ENCODE results near the gene PLIN4. TPM values are rescaled to one million over a fixed set of nuclear protein-coding genes. Genes with fewer than 3 reads are reported as not detected.
A peak's percentile ranks its signal among the peaks of the same experiment; 100 is the strongest.

PLIN4 gene
- total RNA-seq, 4 donors from 2014 or later: 1.3 to 6.6 (median 3.7) TPM

GRCh38 chr19:4464815-4465581 lies 53.3 kb downstream of the PLIN4 start:
- Histone ChIP-seq H3K4me3 (replicated peaks in 1 of 3) (no peak overlapping the region), H3K4me1 (no peaks in the 10 kb centered on the region), H3K36me3 (no peaks in the 10 kb centered on the region), H3K27me3 (no peaks in the 10 kb centered on the region), H3K9me3 (no peaks in the 10 kb centered on the region), H3K27ac (no peak overlapping the region)
- DNase-seq: no peak
- 85 to 89% methylated on average over 8 of the region's 8 CpGs for WGBS, 2 donors
- intact Hi-C loops (cut with DNase I): no loop called here
- TF ChIP-seq CTCF (IDR thresholded peaks at IDR 0.05) (no peak), POLR2A (IDR thresholded peaks at IDR 0.05) (no peak)

GRCh38 chr19:4457654-4458395 lies 60.5 kb downstream of the PLIN4 start, which contains the start of gene UBXN6:
Gene UBXN6 (minus strand): TSS chr19:4457794. CDS start chr19:4457697, 97 bp downstream.
- Histone ChIP-seq H3K4me1 (peaks cover 27 to 32% of the 10 kb centered on the region in 2 donors), H3K36me3 (peaks cover 6 to 10% of the 10 kb centered on the region in 2 donors), H3K27ac (peak within 1 kb of the TSS; percentile 81 to 98 (median 87)), H3K4me3 (replicated peaks in 1 of 3) (peak within 1 kb of the TSS; percentile 50 to 60 (median 54)), H3K9me3 (no peaks in the 10 kb centered on the region), H3K27me3 (no peaks in the 10 kb centered on the region)
- peak in 2 of 6 experiments; percentile 21 to 26 for TF ChIP-seq CTCF (IDR thresholded peaks at IDR 0.05)
- TF ChIP-seq POLR2A (IDR thresholded peaks at IDR 0.05): peak in 1 of 2 donors; percentile 48
- intact Hi-C loops (cut with DNase I): loop anchor here (2.0 kb wide), 1 partner anchor 15 kb away; the partner anchor contains the start of gene HDGFL2
- DNase-seq: peak; percentile 99
- WGBS, 2 donors: 10 to 11% methylated on average over 51 to 52 of the region's 52 CpGs

- intact Hi-C loops (cut with DNase I): no loop called here
- no peaks in the 10 kb centered on the region for H3K27me3 ChIP-seq
- peaks cover 14 to 18% of the 10 kb centered on the region in 2 donors for H3K36me3 ChIP-seq
- 2% methylated on average over 26 to 27 of the region's 53 CpGs for WGBS, 2 donors
- peak overlapping the region; percentile 81 to 98 (median 87) for H3K27ac ChIP-seq
- no peaks in the 10 kb centered on the region for H3K9me3 ChIP-seq
- peak overlapping the region; percentile 50 to 60 (median 54) for H3K4me3 ChIP-seq (replicated peaks in 1 of 3)
- peak; percentile 39 to 50 for DNase-seq
- no peak for TF ChIP-seq POLR2A (IDR thresholded peaks at IDR 0.05)
- no peak for TF ChIP-seq CTCF (IDR thresholded peaks at IDR 0.05)
- H3K4me1 ChIP-seq: peaks cover 27 to 32% of the 10 kb centered on the region in 2 donors
Observed at GRCh38 chr19:4456843-4457653, 61.2 kb downstream of the PLIN4 start.

GRCh38 chr19:4456476-4456842 lies 61.8 kb downstream of the PLIN4 start:
- Histone ChIP-seq H3K4me3 (replicated peaks in 1 of 3) (peak overlapping the region; percentile 13 to 60 (median 50)), H3K27ac (peak overlapping the region; percentile 75 to 84 (median 81)), H3K27me3 (no peaks in the 10 kb centered on the region), H3K9me3 (no peaks in the 10 kb centered on the region), H3K4me1 (peaks cover 27 to 32% of the 10 kb centered on the region in 2 donors), H3K36me3 (peaks cover 17 to 24% of the 10 kb centered on the region in 2 donors)
- DNase-seq: peak; percentile 47 to 55
- TF ChIP-seq POLR2A (IDR thresholded peaks at IDR 0.05) (no peak), CTCF (IDR thresholded peaks at IDR 0.05) (no peak)
- intact Hi-C loops (cut with DNase I): no loop called here
- 1 to 9% methylated on average over 9 of the region's 9 CpGs for WGBS, 2 donors
